Activated CD8-positive, alpha-beta memory T cell treated with anti-CD3 and anti-CD28 coated beads, Interleukin-2, amount 50 U/mL, for 1 hour (primary cell): ENCODE data around the gene SLC35E2B.
"Not testable (repeated sequence)": the region's sequence is repeated elsewhere in the genome, so short reads cannot be mapped to it uniquely, and the experiment has no call there.

ENCODE experiments used
- DNase-seq: peaks from one replicate; pipeline ENCODE4 v3.0.0-alpha.2; 2020; ENCODE audit errors: extremely low read depth

SLC35E2B gene

GRCh38 chr1:1703796-1704195 is 11.2 kb upstream of the SLC35E2B start:
- no peak for DNase-seq

GRCh38 chr1:1702506-1702905 is 9.9 kb upstream of the SLC35E2B start:
- not testable (repeated sequence) for DNase-seq

GRCh38 chr1:1700557-1700956 is 8.0 kb upstream of the SLC35E2B start:
- DNase-seq = not testable (repeated sequence)

- not testable (repeated sequence) for DNase-seq
Measured at GRCh38 chr1:1700067-1700466, 7.5 kb upstream of the SLC35E2B start.

GRCh38 chr1:1699061-1699460 is 6.5 kb upstream of the SLC35E2B start:
- not testable (repeated sequence) for DNase-seq

- not testable (repeated sequence) for DNase-seq
Measured at GRCh38 chr1:1697358-1698183, 5.0 kb upstream of the SLC35E2B start.

- DNase-seq = not testable (repeated sequence)
Measured at GRCh38 chr1:1696431-1697357, 4.1 kb upstream of the SLC35E2B start.

GRCh38 chr1:1692324-1692713 is 276 bp downstream of the SLC35E2B start:
- peak; percentile 64 for DNase-seq

GRCh38 chr1:1691443-1691842 is 1.2 kb downstream of the SLC35E2B start:
- not testable (repeated sequence) for DNase-seq

- DNase-seq = not testable (repeated sequence)
Measured at GRCh38 chr1:1689526-1689925, 3.1 kb downstream of the SLC35E2B start.

- DNase-seq = no peak
Measured at GRCh38 chr1:1687846-1688245, 4.7 kb downstream of the SLC35E2B start.

GRCh38 chr1:1684031-1684681 is 8.4 kb downstream of the SLC35E2B start:
- DNase-seq = no peak

GRCh38 chr1:1683104-1683905 is 9.3 kb downstream of the SLC35E2B start:
- no peak for DNase-seq

- DNase-seq = no peak
Measured at GRCh38 chr1:1680912-1681273, 11.7 kb downstream of the SLC35E2B start.

GRCh38 chr1:1680031-1680911 is 12.3 kb downstream of the SLC35E2B start:
- DNase-seq = no peak

- no peak for DNase-seq
Measured at GRCh38 chr1:1678581-1679380, 13.8 kb downstream of the SLC35E2B start.

- peak; percentile 19 for DNase-seq
Measured at GRCh38 chr1:1677718-1678580, 14.6 kb downstream of the SLC35E2B start.

- DNase-seq = not testable (repeated sequence)
Measured at GRCh38 chr1:1676087-1676486, 16.5 kb downstream of the SLC35E2B start.
